ENCODE data around the gene AHCYL2.

The AHCYL2 gene

DNA sequence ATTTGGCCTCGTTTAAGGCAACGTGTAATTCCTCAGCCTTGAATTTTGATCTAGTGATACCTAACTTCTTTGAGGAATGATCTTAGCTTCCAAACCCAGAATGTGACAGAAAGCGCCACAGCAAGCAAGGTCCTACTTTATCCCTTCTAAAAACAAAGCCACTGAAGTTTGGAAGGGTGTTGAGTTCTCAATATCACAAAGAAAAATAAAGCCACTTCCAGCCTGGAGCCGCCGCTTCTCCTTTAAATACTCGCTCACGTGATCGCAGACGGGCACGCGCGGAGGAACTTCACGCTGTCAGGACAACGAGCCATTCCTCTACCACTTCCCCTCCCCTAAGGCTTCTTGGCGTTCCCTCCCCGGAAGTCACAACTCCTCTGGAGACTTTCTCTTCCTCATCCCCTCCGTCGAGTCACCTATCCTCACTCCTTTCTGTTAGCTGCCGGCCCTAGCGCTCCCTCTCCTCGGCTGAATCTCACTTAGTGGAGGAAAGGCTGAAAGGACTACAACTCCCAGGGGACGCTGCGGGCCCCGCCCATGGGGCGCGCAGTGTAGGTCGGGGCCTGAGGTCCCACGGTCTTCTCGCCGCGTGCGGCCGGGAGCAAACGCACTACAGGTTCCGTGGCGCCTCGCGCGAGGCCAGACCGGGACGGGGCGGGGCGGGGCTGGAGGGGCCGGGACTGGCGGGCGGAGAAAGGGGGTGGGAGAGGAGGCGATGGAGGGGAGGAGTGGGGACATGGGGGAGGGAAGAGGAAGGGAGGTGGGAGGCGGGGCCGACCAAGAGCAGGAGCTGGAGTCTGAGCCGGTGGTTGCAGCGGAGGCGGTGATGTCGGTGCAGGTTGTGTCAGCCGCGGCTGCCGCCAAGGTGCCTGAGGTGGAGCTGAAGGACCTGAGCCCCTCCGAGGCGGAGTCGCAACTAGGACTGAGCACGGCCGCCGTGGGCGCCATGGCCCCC lies at the start of gene AHCYL2:
TSS of gene AHCYL2 (plus strand) at position 780 of the 955 bp plus-strand sequence.
- peak; percentile 97 for DNase-seq

DNA sequence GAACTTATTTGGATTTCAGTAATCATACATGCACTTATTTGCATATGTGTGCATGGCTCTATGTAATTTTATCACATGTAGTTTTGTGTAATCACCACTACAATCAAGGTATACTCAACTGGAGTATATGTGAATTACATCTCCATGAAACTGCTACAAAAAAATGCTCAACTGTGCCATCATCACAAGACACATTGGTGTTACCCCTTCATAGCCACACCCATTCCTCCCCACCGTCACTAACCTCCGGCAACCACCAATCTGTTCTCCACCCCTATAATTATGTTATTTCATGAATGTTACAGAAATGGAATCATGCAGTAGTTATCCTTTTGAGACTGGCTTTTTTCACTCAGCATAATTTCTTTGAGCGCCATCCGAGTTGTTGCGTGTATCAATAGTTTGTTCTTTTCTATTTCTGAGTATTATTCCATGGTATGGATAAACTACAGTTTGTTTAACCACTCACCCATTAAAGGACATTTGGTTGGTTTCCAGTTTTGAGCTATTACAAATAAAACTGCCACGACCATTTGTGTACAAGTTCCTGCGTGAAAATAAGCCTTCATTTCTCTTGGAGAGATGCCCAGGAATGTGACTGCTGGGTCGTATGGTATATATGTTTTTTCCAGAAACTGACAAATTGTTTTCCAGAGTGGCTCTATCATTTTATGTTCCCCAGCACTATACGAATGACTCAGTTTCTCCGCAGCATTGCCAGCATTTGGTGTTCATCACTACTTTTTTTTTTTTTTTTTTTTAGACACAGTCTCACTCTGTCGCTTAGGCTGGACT lies 47.7 kb upstream of the AHCYL2 start:
- DNase-seq = no peak

GRCh38 chr7:129184981-129185670 lies 39.7 kb upstream of the AHCYL2 start:
- no peak for DNase-seq

GRCh38 chr7:129186749-129187260 lies 38.0 kb upstream of the AHCYL2 start:
- no peak for DNase-seq

- no peak for DNase-seq
Observed at GRCh38 chr7:129187681-129188371, 37.0 kb upstream of the AHCYL2 start.

DNA sequence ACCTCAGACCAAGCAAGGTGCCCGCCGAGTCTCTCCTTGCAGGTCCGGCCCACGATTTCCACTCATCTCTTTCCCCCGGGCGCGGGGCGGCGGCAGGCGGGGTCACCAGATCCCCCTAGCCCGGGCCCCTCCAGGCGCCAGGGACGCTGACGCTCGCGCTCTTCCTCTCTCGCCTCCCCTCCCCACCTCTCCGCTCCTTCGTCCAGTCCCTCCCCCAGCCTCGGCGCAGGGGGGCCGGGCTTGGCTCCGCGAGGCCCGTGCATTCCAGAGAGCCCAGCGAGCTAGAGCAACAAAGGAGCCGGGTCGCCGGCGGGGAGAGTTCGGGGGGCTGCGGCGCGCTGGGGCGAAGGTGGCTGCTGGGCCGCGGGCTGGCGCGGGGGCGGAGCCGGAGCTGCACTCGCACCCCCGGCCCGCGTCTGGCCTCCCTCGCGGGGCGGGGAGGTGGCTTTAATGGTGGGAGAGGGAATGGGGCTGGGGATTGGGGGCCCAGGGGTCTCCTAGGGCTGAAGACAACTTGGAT lies 36.4 kb upstream of the AHCYL2 start, which contains the start of gene SMO:
TSS of gene SMO (plus strand) at position 262 of the 520 bp plus-strand sequence. CDS start 519 bp downstream, outside the sequence.
- peak; percentile 27 for DNase-seq

DNA sequence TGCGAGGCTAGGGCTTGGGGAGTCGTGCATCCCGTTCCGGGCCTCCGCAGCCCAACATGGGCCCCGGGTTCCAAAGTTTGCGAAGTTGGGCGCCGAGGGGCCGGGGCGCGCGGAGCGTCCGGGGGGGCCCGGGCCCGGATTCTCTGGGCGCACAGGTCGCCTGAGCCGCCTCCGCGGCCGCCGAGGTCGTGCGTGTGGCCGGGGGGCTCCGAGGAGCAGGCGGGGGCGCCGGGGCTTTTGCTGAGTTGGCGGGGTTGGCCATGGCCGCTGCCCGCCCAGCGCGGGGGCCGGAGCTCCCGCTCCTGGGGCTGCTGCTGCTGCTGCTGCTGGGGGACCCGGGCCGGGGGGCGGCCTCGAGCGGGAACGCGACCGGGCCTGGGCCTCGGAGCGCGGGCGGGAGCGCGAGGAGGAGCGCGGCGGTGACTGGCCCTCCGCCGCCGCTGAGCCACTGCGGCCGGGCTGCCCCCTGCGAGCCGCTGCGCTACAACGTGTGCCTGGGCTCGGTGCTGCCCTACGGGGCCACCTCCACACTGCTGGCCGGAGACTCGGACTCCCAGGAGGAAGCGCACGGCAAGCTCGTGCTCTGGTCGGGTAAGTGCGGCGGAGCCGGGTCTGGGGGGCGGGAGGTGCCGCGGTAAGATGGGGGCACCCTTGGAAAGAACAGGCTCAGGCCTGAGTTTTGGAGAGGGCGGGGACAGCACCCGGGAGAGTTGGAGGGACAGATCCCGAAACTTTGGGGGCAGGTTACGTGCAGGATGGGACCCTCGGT lies 35.8 kb upstream of the AHCYL2 start:
- no peak for DNase-seq

- no peak for DNase-seq
Observed at GRCh38 chr7:129189661-129190310, 35.0 kb upstream of the AHCYL2 start.

DNA sequence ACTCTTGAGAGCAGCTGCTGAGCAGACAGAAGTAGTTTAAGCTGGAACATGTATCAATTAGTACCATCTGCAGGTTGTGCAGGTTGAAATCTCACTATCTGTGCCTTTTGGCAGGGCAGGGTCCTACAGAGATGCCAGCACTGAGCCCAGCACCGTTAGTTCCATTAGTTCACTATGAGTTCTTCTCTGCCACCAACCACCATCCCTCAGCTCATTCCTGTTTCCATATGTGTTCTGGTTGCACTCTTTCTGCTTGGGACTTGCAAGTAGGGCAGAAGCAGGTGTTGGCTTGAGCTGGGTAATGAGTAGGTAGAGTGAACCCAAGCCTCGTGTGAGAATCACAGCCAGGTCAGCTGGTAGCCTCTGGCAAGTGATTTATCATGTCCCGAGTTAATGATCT lies 33.6 kb upstream of the AHCYL2 start:
- no peak for DNase-seq

DNA sequence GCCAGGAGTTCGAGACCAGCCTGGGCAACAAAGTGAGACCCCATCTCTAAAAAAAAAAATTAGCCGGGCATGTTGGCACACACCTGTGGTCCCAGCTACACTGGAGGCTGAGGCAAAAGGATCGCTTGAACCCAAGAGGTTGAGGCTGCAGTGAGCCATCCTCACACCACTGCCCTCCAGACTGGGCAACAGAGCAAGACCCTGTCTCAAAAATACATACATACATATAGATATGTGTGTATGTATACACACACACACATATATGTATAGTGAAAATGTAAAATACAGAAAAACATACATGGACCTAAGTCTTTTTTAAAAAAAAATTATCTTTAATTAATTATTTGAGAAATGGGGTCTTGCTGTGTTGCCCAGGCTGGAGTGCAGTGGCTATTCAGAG lies 30.9 kb upstream of the AHCYL2 start:
- DNase-seq = no peak

DNA sequence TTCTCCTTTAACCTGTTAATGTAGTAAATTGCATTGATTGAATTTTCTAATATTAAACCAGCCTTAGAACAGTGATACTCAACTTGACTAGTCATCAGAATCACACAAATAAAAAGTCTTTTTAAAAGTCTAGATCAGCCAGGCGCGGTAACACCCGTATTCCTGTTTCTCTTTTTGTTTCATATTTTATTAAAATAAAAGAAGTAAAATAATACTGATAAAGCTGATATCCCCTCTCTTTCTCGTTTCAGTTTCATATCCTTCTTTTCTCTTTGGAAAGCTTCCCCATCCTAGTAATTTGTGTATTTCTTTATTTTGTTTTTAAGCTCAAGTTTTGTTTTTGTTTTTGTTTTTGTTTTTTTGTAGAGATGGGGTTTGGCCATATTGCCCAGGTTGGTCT lies 27.1 kb upstream of the AHCYL2 start:
- DNase-seq = no peak

- DNase-seq = no peak
Observed at GRCh38 chr7:129199406-129199805, 25.4 kb upstream of the AHCYL2 start.

GRCh38 chr7:129202058-129202777 lies 22.6 kb upstream of the AHCYL2 start:
- no peak for DNase-seq

GRCh38 chr7:129203050-129203741 lies 21.6 kb upstream of the AHCYL2 start:
- DNase-seq = no peak

DNA sequence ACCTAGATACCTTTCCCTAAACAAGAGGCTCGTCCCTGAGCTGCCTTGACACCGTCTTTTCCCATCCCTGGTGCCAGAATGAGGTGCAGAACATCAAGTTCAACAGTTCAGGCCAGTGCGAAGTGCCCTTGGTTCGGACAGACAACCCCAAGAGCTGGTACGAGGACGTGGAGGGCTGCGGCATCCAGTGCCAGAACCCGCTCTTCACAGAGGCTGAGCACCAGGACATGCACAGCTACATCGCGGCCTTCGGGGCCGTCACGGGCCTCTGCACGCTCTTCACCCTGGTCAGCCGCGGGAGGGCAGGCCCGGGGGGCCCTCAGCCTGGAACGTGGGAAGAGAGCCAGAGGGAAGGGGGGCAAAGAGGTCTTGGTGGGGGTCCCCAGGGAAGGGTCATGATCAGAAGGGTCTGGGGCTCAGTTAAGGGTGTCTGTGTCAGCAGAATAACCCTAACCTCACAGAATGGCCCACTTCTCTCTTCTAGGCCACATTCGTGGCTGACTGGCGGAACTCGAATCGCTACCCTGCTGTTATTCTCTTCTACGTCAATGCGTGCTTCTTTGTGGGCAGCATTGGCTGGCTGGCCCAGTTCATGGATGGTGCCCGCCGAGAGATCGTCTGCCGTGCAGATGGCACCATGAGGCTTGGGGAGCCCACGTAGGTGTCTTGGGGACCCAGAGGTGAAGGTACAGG lies 19.6 kb upstream of the AHCYL2 start:
- no peak for DNase-seq

DNA sequence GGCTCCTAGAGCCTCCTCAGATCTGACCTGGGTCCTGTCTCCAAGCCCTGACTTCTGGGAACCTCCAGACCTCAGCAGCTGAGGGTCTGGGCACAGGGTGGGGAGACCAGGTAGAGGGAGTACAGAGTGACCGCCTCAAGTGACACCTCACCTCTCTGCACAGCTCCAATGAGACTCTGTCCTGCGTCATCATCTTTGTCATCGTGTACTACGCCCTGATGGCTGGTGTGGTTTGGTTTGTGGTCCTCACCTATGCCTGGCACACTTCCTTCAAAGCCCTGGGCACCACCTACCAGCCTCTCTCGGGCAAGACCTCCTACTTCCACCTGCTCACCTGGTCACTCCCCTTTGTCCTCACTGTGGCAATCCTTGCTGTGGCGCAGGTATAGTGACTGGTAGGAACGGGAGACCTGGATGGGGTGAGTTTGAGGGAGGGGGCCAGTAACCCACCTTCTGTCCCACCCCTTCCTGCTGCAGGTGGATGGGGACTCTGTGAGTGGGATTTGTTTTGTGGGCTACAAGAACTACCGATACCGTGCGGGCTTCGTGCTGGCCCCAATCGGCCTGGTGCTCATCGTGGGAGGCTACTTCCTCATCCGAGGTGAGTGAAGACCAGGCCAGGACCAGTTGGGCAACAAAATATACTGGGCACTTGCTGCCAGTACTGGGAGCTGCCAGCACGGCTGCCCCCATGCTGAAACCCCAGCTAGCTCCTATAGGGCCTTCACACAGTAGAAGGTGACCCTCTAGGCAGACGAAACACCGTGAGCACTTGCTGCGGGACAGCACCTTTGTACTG lies 18.6 kb upstream of the AHCYL2 start:
- no peak for DNase-seq

GRCh38 chr7:129208667-129209066 lies 16.2 kb upstream of the AHCYL2 start:
- no peak for DNase-seq

Data from hematopoietic multipotent progenitor cell treated with erythropoietin and hydrocortisone succinate and interleukin-3 and kit ligand, for 6 days (in vitro differentiated cells).